Neural cell (in vitro differentiated cells): ENCODE data around the gene NPAS3.

Experiments used
- CTCF ChIP-seq: fragments of 450-650 bp; IDR thresholded peaks from 2 replicates; pipeline ENCODE4 v1.5.1; 2014; ENCODE audit warnings: antibody characterized with exemption, mild to moderate bottlenecking, moderate library complexity; ENCODE audit not compliant: poor library complexity, severe bottlenecking
- EP300 ChIP-seq: fragments of 450-650 bp; conservative IDR thresholded peaks from 2 replicates; pipeline ENCODE4 v1.6.1; 2014; ENCODE audit warnings: antibody characterized with exemption, mild to moderate bottlenecking, moderate library complexity; ENCODE audit not compliant: poor library complexity, severe bottlenecking
- REST ChIP-seq: IDR thresholded peaks from 2 replicates; pipeline ENCODE4 v1.6.1; 2012; ENCODE audit warnings: borderline replicate concordance

GRCh38 chr14:33309106-33309505, 370.4 kb downstream of the NPAS3 start:
- no peak for TF ChIP-seq CTCF
- no peak for TF ChIP-seq EP300
- no peak for TF ChIP-seq REST
